ENCODE results near the gene SETD1B.
A peak's percentile ranks its signal among the peaks of the same experiment; 100 is the strongest.
"Not testable (repeated sequence)": the region's sequence is repeated elsewhere in the genome, so short reads cannot be mapped to it uniquely, and the experiment has no call there.

SETD1B gene

GRCh38 chr12:121860257-121860656 is 56.4 kb downstream of the SETD1B start:
- TF ChIP-seq CTCF (IDR thresholded peaks at IDR 0.05; ENCODE audit: control insufficient read depth, insufficient read depth, low read depth, low read length, missing control alignments): no peak
- H3K4me3 ChIP-seq (ENCODE audit: control insufficient read depth, low read depth, low read length): no peak overlapping the region
- DNase-seq (ENCODE audit: low read depth): no peak

- DNase-seq (ENCODE audit: low read depth); H3K4me3 ChIP-seq (ENCODE audit: control insufficient read depth, low read depth, low read length): not testable (repeated sequence)
These were observed 56.9 kb downstream of the SETD1B start for GRCh38 chr12:121860699-121861098.

- no peak overlapping the region; the same call in 1 of the 2 replicates for H3K4me3 ChIP-seq (ENCODE audit: control insufficient read depth, low read depth, low read length)
- TF ChIP-seq CTCF (IDR thresholded peaks at IDR 0.05; ENCODE audit: control insufficient read depth, insufficient read depth, low read depth, low read length, missing control alignments): no peak
- DNase-seq (ENCODE audit: low read depth): no peak
These were observed 57.9 kb downstream of the SETD1B start for GRCh38 chr12:121861636-121862254.

- no peak overlapping the region for H3K4me3 ChIP-seq (ENCODE audit: control insufficient read depth, low read depth, low read length)
- DNase-seq (ENCODE audit: low read depth): no peak
- TF ChIP-seq CTCF (IDR thresholded peaks at IDR 0.05; ENCODE audit: control insufficient read depth, insufficient read depth, low read depth, low read length, missing control alignments): no peak
These were observed 62.5 kb downstream of the SETD1B start for GRCh38 chr12:121866331-121866730.

- not testable (repeated sequence) for DNase-seq (ENCODE audit: low read depth); H3K4me3 ChIP-seq (ENCODE audit: control insufficient read depth, low read depth, low read length)
These were observed 65.4 kb downstream of the SETD1B start for GRCh38 chr12:121869229-121869628.

- H3K4me3 ChIP-seq (ENCODE audit: control insufficient read depth, low read depth, low read length): no peak overlapping the region
- TF ChIP-seq CTCF (IDR thresholded peaks at IDR 0.05; ENCODE audit: control insufficient read depth, insufficient read depth, low read depth, low read length, missing control alignments): no peak
- DNase-seq (ENCODE audit: low read depth): no peak
These were observed 67.7 kb downstream of the SETD1B start for GRCh38 chr12:121871467-121871866.

GRCh38 chr12:121872546-121873215 is 68.9 kb downstream of the SETD1B start:
- no peak for TF ChIP-seq CTCF (IDR thresholded peaks at IDR 0.05; ENCODE audit: control insufficient read depth, insufficient read depth, low read depth, low read length, missing control alignments)
- DNase-seq (ENCODE audit: low read depth): peak; percentile 89
- no peak overlapping the region for H3K4me3 ChIP-seq (ENCODE audit: control insufficient read depth, low read depth, low read length)

GRCh38 chr12:121873216-121873569 is 69.4 kb downstream of the SETD1B start:
- no peak for TF ChIP-seq CTCF (IDR thresholded peaks at IDR 0.05; ENCODE audit: control insufficient read depth, insufficient read depth, low read depth, low read length, missing control alignments)
- DNase-seq (ENCODE audit: low read depth): no peak
- H3K4me3 ChIP-seq (ENCODE audit: control insufficient read depth, low read depth, low read length): no peak overlapping the region
